Mucosa of stomach (tissue), 1 donor: Measurements from ENCODE around the gene EZH1.
"Not testable (repeated sequence)": the region's sequence is repeated elsewhere in the genome, so short reads cannot be mapped to it uniquely, and the experiment has no call there.

Source experiments
- H3K27me3 ChIP-seq: one replicate; pipeline ENCODE4 v1.7.0; 2013; ENCODE audit warnings: mild to moderate bottlenecking, low read length; ENCODE audit not compliant: control insufficient read depth, insufficient read depth
- H3K36me3 ChIP-seq: one replicate; pipeline ENCODE4 v1.7.0; 2013; ENCODE audit warnings: low read length; ENCODE audit not compliant: control insufficient read depth, insufficient read depth
- H3K4me1 ChIP-seq: one replicate; pipeline ENCODE4 v1.7.0; 2013; ENCODE audit warnings: mild to moderate bottlenecking, low read length; ENCODE audit not compliant: control insufficient read depth, insufficient read depth
- H3K4me3 ChIP-seq: one replicate; pipeline ENCODE4 v1.7.0; 2013; ENCODE audit warnings: low read length
- H3K9ac ChIP-seq: one replicate; pipeline ENCODE4 v1.7.0; 2013; ENCODE audit warnings: mild to moderate bottlenecking, low read length, moderate library complexity
- H3K9me3 ChIP-seq: one replicate; pipeline ENCODE4 v1.7.0; 2013; ENCODE audit warnings: mild to moderate bottlenecking, low read length, moderate library complexity; ENCODE audit not compliant: control insufficient read depth
- donor health status: Pancreatic carcinoma.

Gene EZH1

GRCh38 chr17:42743595-42744282 lies 1.1 kb downstream of the EZH1 start:
- no peaks in the 10 kb centered on the region for H3K9me3 ChIP-seq
- peak overlapping the region; percentile 85 for H3K9ac ChIP-seq
- no peaks in the 10 kb centered on the region for H3K27me3 ChIP-seq
- H3K36me3 ChIP-seq: no peaks in the 10 kb centered on the region
- H3K4me1 ChIP-seq: peaks cover 4% of the 10 kb centered on the region
- peak overlapping the region; percentile 42 for H3K4me3 ChIP-seq

GRCh38 chr17:42742916-42743315 lies 1.9 kb downstream of the EZH1 start:
- H3K9me3 ChIP-seq, H3K4me1 ChIP-seq, H3K9ac ChIP-seq, H3K4me3 ChIP-seq, H3K27me3 ChIP-seq, H3K36me3 ChIP-seq: not testable (repeated sequence)

DNA sequence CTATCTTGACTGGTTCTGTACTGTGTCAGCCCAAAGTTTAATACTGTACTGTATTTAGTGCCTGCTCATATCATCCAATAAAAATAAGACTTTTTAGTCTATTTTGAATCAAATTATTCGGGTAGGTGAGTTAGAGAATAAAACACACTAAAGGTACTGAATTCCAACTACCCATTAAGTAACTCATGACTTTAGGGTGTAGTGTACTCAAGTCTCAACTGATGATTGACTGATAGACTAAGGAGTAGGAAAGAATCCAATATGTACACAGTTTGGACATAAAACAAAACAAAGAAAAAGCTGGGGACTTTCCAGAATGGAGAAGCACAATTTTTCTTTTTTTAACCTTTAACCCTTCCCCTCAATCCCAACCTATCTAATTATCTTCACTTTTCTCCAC lies 4.1 kb downstream of the EZH1 start:
- peaks cover 4% of the 10 kb centered on the region for H3K4me1 ChIP-seq
- no peak overlapping the region for H3K4me3 ChIP-seq
- H3K27me3 ChIP-seq: no peaks in the 10 kb centered on the region
- no peaks in the 10 kb centered on the region for H3K36me3 ChIP-seq
- no peak overlapping the region for H3K9ac ChIP-seq
- no peaks in the 10 kb centered on the region for H3K9me3 ChIP-seq

GRCh38 chr17:42725143-42725542 lies 19.7 kb downstream of the EZH1 start:
- Histone ChIP-seq H3K9me3 (no peaks in the 10 kb centered on the region), H3K4me3 (no peak overlapping the region), H3K36me3 (peaks cover 6% of the 10 kb centered on the region), H3K9ac (no peak overlapping the region), H3K4me1 (no peaks in the 10 kb centered on the region), H3K27me3 (no peaks in the 10 kb centered on the region)

GRCh38 chr17:42723636-42724035 lies 21.2 kb downstream of the EZH1 start:
- no peak overlapping the region for H3K4me3 ChIP-seq
- peaks cover 6% of the 10 kb centered on the region for H3K36me3 ChIP-seq
- no peaks in the 10 kb centered on the region for H3K27me3 ChIP-seq
- no peak overlapping the region for H3K9ac ChIP-seq
- H3K4me1 ChIP-seq: no peaks in the 10 kb centered on the region
- H3K9me3 ChIP-seq: no peaks in the 10 kb centered on the region

GRCh38 chr17:42720996-42721583 lies 23.8 kb downstream of the EZH1 start:
- H3K4me1 ChIP-seq: no peaks in the 10 kb centered on the region
- H3K9me3 ChIP-seq: no peaks in the 10 kb centered on the region
- no peak overlapping the region for H3K9ac ChIP-seq
- H3K27me3 ChIP-seq: no peaks in the 10 kb centered on the region
- H3K4me3 ChIP-seq: no peak overlapping the region
- H3K36me3 ChIP-seq: peaks cover 6% of the 10 kb centered on the region

GRCh38 chr17:42709561-42709960 lies 35.3 kb downstream of the EZH1 start:
- Histone ChIP-seq H3K4me1 (no peaks in the 10 kb centered on the region), H3K27me3 (no peaks in the 10 kb centered on the region), H3K9ac (no peak overlapping the region), H3K36me3 (peaks cover 15% of the 10 kb centered on the region), H3K4me3 (no peak overlapping the region), H3K9me3 (no peaks in the 10 kb centered on the region)

DNA sequence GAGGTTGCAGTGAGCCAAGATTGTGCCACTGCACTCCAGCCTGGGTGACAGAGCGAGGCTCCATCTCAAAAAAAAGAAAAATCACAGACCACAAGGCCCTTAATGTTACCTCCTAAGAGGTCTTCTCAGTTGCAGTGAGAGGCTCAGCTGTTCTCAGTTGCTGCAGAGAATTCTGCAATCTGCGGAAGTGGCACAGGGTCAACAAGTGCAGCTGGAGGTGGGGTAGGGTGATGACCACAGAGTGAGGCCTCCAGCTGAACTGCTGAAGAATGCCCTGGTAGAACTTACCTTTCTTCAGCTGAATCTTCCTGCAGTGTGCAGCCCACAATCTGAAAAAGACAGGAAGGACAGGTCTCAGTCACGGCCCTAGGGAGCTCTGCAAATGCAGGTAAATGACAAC lies 36.3 kb downstream of the EZH1 start:
- H3K4me3 ChIP-seq: no peak overlapping the region
- H3K9me3 ChIP-seq: no peaks in the 10 kb centered on the region
- H3K36me3 ChIP-seq: peaks cover 15% of the 10 kb centered on the region
- no peaks in the 10 kb centered on the region for H3K4me1 ChIP-seq
- no peak overlapping the region for H3K9ac ChIP-seq
- H3K27me3 ChIP-seq: no peaks in the 10 kb centered on the region

GRCh38 chr17:42706732-42707131 lies 38.1 kb downstream of the EZH1 start:
- Histone ChIP-seq H3K36me3 (peaks cover 10% of the 10 kb centered on the region), H3K9me3 (no peaks in the 10 kb centered on the region), H3K4me3 (no peak overlapping the region)

DNA sequence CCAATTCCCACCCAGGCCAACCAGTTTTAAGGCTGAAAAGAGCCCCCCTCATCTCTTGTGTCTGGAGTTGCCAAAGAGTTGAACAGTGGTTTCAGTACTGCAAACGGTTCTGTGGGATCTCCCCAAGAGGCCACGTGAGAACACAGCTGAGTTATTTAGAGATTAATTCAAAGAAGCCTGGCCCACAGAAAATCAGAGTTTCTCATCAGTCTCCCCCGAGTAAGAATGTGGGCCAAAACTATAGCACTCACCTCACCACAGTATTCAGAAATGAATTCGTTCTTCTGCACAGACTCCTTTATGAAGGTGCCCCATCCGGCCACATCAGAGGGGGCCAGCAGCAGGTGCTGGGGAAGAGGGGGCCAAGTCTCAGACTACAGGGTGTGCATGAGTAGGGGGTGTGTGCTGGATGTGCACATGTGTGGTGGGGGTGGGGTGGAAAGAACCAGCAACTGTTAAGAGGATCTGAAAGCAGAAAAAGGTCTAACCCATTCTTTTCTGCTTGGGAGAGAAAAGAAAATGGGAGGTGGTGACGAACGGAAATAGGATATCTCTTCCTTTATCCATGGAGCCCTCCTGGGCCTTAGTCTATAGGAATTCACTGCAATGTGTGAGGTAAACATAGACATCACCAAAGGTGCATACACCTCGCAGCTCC lies 39.9 kb downstream of the EZH1 start:
- Histone ChIP-seq H3K4me3 (no peak overlapping the region), H3K9ac (no peak overlapping the region), H3K9me3 (no peaks in the 10 kb centered on the region), H3K27me3 (no peaks in the 10 kb centered on the region), H3K4me1 (no peaks in the 10 kb centered on the region), H3K36me3 (peaks cover 3% of the 10 kb centered on the region)

More at GRCh38 chr17:42706732-42707131, 38.1 kb downstream of the EZH1 start:
- Histone ChIP-seq H3K9ac (no peak overlapping the region), H3K4me1 (no peaks in the 10 kb centered on the region), H3K27me3 (no peaks in the 10 kb centered on the region)

- H3K36me3 ChIP-seq: peaks cover 3% of the 10 kb centered on the region
- no peaks in the 10 kb centered on the region for H3K9me3 ChIP-seq
- H3K9ac ChIP-seq: no peak overlapping the region
- no peaks in the 10 kb centered on the region for H3K27me3 ChIP-seq
- no peaks in the 10 kb centered on the region for H3K4me1 ChIP-seq
- H3K4me3 ChIP-seq: no peak overlapping the region
Measured at GRCh38 chr17:42704490-42704836, 40.4 kb downstream of the EZH1 start.

DNA sequence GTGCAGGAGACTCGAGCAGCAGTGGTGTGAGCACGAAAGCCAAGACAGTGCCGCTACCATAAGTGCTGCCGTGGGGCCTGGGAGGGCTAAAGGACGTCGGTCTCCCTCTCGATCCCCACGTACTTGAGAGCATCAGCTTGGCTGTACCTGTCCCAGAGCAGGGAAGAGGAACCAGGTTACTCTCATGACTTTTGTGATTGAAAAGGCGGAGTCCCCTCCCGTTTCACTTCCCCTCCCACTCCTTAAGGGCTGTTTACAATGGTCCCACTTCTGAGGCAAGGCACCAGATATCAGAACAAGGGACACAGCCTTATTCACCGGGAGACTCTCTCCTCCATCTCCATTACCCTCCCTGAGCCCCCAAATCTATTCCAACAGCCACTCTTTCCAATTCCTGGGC lies 42.4 kb downstream of the EZH1 start:
- Histone ChIP-seq H3K4me3 (no peak overlapping the region), H3K36me3 (peaks cover 3% of the 10 kb centered on the region), H3K9me3 (no peaks in the 10 kb centered on the region), H3K27me3 (no peaks in the 10 kb centered on the region), H3K9ac (no peak overlapping the region), H3K4me1 (no peaks in the 10 kb centered on the region)
